Measurements from ENCODE around the gene PHF1.

The PHF1 gene

GRCh38 chr6:33418690-33419291 is 8.0 kb downstream of the PHF1 start:
- TF ChIP-seq ZFX (IDR thresholded peaks at IDR 0.05) (no peak), CTCF (conservative IDR thresholded peaks at IDR 0.05) (peak; percentile 35)
- H3K27ac ChIP-seq, result peak overlapping the region; percentile 78

- peak within 1 kb of the TSS; percentile 78 for H3K27ac ChIP-seq
- TF ChIP-seq CTCF (conservative IDR thresholded peaks at IDR 0.05) (no peak), ZFX (IDR thresholded peaks at IDR 0.05) (no peak)
Observed at GRCh38 chr6:33419580-33420490, 9.0 kb downstream of the PHF1 start, which contains the start of gene SYNGAP1. TSS of gene SYNGAP1 (plus strand) at chr6:33420065. CDS start at chr6:33420265, 200 bp downstream.

- no peak overlapping the region for H3K27ac ChIP-seq
- TF ChIP-seq CTCF (conservative IDR thresholded peaks at IDR 0.05) (no peak), ZFX (IDR thresholded peaks at IDR 0.05) (no peak)
Observed at GRCh38 chr6:33420491-33421343, 9.9 kb downstream of the PHF1 start.

- H3K27ac ChIP-seq, result no peak overlapping the region
- TF ChIP-seq CTCF (conservative IDR thresholded peaks at IDR 0.05), result no peak
- TF ChIP-seq ZFX (IDR thresholded peaks at IDR 0.05), result no peak
Observed at GRCh38 chr6:33421344-33421643, 10.5 kb downstream of the PHF1 start.

- no peak overlapping the region for H3K27ac ChIP-seq
- TF ChIP-seq CTCF (conservative IDR thresholded peaks at IDR 0.05) (no peak), ZFX (IDR thresholded peaks at IDR 0.05) (no peak)
Observed at GRCh38 chr6:33423777-33424176, 13.0 kb downstream of the PHF1 start.

GRCh38 chr6:33424855-33425667 is 14.2 kb downstream of the PHF1 start:
- TF ChIP-seq ZFX (IDR thresholded peaks at IDR 0.05), result no peak
- no peak for TF ChIP-seq CTCF (conservative IDR thresholded peaks at IDR 0.05)
- H3K27ac ChIP-seq, result peak overlapping the region; percentile 85

Data from C4-2B (cell line).